Stimulated activated CD8-positive, alpha-beta memory T cell treated with anti-CD3 and anti-CD28 coated beads, Interleukin-7, amount 100 ng/mL, for 4 hours (primary cell): Measurements from ENCODE around the gene SLAMF8.

Experiments used
- DNase-seq, 2 donors: peaks; one replicate each; pipeline ENCODE4 v3.0.0-alpha.2; 2020; ENCODE audit warnings: low read depth in 2 of 2

The SLAMF8 gene

DNA sequence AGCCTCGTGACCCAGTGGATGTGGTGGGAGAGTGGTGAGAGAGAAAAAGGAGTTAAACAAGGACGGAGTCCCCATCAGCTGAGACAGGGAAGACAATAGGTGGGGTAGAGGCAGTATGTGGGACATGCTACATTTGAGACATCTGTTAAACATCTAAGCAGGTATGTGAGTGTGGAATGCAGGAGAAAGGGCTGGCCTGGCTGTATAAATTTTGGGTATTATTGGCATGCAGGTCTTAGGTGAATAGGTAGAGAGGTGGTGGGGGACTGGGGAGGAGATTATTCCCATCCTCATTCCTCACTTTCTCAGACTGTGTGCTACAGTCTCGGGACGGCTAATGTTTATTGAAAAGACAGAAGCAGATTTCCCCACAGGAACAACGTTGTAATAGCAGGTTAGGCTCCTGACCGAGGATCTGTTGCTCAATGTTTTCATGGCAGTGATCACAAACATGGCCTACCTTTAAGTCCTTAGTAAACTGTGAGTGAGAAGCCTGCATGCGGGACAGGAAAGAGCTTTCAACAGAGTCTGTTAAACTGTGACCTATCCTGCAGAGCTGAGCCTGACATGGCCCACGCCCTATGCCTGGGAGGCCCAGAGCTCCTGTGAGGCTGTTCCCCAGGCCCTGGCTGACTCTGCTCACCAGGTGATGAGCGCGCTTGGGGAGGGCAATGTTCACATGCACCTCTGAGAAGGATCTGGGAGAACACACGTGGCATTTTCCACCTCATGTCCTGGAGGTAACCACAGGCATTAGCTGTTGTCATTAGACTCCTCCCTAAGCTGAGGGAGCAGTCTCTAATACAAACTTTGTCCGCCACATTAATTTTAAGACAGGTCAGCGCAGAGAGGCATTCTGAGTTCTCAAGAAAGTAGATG lies 19.3 kb downstream of the SLAMF8 start:
- DNase-seq: no peak

DNA sequence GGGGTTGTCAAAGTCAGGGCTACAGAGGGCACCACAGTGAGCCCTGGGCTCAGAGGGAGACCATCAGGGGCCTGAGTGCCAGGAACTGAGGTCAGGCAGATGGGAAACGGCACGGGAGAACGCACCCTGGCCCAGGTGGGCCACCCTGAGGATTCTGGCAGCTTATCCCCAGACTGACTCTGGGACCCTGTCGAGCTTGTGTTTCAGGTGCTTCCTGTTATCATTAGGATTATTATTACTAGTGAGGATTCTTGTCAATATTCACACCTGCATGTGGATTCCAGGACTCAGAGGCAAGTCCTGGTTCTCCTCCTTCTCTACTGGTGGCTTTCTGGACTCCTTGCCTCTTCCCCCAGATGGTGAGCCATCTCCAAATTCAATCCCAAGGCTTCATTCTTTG lies 20.6 kb downstream of the SLAMF8 start:
- no peak for DNase-seq

DNA sequence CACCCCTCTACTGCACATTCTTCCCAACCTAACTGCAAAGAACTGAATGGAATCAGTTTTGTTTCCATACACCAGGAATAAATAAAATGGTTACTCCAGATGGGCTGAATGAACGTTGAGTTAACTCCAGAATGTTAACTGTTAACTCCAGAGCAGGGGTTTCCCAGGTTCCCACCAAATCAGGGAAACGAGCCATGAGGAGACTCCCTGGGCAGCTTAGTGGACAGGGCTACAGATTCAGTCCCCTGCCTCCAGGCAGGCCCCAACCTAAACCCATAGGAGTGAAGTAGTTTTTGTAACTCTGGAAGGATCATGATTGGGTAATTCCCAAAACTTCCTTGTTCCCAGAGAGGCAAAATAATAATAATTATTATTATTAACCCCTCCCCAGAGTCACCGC lies 21.7 kb downstream of the SLAMF8 start:
- no peak for DNase-seq

DNA sequence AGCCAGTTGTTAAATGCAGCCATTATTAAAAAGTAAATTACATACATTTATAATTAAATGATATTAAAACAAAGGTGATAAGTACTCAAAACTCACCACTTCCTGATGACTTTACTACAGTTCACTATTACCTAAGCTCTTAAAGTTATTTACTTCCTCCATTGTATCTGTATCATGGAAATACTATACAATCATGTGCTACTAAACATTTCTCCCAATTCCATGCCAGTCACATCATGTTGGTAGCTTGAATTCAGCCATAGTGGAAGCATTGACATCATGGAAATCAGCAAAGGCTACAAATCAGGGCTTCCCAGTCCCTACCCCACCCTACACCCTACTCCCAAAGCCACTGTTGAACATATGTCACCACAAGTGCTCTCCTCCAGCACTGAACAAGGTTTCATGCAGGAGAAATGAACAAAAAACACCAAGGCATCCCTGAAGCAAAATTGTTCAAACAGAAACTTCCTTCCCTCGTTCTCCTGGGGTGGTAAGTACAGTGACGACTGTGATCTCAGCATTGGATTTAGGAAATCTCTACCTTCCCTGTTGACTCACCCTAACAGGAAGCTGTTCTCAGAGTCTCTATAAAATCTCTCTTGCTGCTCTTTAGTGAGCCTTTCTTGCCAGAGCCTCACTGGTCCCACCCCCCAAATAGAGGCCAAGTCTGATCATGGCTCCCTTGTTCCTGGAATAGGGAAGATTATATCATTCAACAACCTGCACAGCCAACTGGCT lies 23.1 kb downstream of the SLAMF8 start:
- no peak for DNase-seq

DNA sequence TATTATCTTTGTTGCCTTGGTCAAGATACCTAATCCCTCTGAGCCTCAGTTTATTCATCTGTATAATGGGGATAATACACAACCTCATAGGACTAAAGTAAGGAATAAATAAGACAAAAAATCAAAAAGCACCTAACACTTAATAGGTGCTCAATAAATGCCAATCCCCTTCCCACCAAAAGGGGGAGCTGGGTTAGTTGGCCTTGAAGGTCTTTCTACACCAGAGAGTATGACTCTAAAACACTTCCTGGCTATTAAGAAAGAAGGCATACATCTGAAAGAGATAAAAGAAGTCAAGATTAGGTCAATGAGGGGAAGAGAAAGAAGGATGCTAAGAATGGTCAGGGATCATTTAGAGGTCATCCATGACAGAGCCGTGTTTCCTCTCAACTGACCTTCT lies 24.7 kb downstream of the SLAMF8 start:
- DNase-seq: no peak

DNA sequence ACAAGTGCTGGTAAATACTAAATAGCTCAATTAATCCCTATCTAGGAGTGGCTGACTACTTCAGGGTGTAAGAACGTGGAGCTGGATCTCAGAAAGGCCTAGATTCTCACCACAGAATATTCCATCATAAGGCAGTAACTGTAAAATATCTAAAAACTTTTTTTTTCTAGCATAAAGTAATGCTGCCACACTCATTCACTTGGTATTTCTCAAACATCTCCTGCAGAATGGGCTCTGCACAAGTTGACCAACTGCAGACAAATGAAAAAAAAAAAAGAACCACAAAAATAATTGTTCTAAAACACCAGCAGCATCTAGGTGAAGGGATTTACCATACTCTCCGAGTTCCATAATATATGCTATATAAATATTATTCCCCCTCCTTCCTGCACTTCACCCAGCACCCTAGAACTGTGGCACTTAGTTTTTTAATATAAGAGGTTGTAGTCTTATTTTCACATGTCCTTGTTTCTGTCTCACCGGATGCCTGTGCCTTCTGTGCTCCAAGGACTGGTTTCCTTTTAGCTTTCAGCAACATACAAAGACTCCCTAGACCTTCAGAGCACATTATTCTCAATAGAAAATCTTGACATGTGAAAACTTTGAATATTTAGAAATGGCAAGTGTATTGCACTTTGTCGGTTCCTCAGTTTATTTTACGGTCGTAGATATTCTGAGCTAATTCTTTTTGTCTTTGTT lies 26.9 kb downstream of the SLAMF8 start:
- no peak for DNase-seq

DNA sequence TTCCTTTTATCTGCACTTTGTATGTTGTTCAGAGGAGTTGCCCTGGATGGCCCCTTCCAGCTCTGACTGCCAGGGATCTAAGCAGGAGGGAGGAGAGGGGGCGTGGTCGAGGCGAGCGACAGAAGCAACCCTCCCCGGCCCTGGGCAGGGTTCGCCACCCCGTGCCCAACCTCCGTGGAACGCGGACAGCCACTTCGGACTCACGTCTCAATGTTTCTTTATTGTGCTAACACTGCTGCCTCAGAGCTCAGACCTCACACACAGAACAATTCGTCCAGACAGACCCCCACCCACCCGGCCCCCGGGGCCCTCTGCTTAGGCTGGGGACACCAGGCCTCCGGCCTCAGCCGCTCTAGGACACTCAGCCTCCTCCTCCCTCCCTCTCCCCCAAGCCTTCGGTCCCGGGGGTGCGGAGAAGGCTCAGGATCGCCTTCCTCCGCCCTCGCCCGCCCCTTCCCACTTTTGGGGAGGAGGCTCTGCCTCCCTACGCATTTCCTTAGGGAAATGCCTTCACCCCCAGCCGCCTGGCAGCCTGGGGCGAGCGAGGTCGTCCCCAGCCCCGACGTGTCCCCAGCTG lies 27.5 kb downstream of the SLAMF8 start:
- DNase-seq: no peak

DNA sequence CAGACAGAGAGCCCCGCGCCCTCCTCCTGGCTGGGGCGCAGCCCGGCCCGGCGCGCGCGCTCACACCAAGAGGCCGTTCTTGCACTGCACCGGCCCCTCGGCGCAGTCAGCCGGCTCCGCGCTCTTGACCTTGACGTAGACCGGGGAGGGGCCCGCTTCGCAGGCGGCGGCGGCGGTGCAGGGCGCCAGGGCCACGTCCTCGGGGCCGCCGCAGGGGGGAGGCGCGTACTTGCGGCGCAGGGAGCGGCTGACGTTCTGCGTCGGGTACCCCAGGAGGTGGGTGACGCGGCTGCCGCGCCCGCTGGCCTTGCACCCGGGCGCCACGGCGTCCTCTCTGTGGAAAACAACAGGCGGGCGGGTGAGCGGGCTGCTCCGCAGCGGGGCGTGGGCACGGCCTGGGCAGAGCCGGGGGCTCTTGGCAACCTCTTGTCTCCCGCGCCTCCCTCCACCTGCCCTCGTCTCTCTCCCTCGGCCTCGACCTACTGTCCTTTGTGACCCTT lies 28.1 kb downstream of the SLAMF8 start:
- DNase-seq: peak; percentile 24 to 73

DNA sequence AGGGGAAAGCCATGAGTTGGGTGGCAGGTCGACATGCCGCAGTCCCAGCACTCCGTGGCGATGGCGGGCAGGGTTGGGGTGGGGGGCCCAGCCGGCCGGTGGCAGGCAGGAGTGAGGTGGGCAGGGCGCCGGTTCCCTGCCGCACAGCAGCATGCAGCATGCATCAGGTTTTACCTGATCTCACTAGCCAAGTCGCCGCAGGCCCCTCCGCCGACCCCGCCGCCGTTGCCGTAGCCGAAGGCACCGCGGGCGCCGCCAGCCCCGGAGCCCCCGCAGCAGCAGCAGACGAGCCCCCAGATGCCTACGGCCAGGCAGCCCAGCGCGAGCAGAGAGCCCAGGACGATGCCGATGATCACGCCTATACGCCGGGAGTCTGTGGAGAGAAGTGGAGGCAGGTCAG lies 29.0 kb downstream of the SLAMF8 start:
- no peak for DNase-seq

DNA sequence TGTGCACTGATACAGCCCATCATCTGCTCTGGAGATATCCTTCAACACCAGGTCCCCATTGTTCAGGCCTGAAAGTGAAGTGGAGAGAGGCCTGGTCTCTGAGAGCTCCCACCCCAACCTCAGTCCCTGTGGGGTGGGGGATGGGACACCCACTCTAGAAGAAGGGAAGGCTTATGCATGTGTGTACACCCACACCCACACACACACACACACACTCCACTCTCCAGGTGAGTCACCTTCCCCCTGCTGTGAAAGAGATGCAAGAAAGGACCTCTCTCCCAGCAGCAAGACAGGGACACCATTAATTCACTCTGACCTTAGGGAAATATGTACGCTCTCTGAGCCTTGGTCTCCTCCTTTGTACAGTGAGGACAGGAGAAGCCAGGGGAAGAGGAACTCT lies 29.9 kb downstream of the SLAMF8 start:
- DNase-seq: no peak

DNA sequence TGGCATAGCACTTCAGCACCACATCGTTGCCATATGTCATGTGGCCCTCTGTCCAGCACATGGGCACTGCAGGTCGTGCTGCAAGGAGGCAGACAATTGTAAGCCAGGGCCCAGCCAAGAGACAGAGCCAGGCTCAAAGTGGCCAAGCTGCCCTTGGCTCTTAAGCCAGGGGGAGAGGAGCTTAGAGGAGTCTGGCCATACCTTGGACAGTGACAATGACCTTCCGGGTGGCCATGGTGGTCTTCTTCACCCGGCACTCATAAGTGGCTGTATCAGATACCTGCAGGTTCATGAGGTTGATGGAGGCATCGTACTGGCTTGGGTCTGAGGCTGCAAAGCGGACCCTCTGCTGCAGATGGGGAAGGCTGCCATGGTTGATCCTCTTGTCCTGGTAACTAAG lies 31.2 kb downstream of the SLAMF8 start:
- DNase-seq: no peak

DNA sequence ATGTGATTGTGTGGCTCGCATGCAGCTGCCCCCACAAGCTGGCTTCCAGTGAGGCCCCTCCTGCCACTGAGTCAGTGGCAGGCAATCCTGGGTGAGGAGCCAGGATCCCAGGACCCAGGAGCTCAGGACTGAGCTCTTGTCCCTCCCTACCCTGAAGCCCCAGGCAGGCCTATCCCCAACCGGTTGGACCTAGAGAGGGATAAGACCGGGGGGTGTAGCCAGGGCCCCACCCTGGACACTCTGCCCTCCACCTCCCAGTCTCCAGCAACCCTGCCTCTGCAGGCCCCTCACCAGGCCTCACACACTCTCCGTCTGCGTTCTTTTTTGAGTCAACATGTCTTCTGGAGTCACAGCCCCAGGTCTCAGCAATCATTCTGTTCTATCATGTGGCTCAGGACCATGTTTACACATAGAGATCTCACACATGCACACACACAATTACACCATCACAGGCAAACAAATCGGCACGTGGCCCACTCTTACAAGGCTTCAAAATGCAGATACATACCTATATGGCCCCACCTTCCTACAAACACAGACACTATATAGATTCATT lies 33.2 kb downstream of the SLAMF8 start:
- no peak for DNase-seq

DNA sequence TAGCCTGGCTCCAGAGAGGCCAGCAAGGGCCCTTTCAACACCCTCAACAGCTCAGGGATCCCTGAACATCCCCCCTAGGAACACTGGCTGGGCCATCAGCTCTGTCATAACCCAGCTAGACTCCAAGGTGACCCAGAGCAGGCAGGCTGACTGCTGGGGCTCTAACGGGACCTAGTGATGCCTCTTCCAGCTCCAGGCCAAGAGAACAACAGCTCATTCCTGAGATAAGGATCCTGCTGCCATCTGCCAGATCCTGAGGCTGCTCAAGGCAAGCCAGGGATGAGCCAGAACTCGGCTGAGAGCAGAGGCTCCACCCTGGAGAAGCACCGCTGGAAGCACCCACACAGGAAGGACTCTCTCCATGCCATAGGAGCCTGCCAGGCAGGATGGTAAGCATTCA lies 33.8 kb downstream of the SLAMF8 start:
- no peak for DNase-seq

DNA sequence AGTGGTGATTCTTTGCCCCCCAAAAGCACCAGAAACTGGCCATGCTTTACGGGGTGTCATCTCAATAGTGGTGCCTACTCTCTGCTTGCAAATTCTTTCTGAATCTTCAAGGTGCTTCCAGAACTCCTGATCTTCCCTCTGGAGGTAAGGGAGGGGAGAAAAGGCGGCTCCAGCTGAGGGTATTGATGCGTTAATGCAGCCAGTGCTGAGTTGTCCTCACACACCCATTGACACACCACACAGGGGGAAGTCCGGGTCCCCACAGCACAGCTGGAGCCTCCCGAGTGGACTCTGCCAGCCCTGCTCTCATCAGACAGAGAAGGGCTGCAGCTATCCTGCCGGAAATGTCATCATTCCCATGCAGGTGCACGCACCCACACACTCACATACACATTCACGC lies 34.5 kb downstream of the SLAMF8 start:
- DNase-seq: no peak

DNA sequence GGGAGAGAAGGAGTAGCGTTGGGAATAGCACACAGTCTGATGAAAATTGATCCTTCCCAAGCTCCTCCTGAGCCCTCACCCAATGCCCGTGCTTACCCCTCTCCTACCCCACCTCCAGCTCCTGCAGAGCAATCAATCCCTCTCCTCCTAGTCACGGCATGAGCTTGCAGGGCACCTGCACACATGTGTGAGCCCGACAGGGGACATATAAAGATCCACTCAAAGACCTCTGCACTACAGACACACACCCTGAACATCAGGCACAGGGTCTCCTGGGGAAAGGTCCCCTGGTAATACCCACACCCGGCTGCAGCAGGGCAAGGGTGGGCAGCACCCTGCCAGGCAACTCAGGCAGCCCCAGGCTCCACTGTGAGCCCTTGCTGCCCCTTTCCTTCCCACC lies 35.4 kb downstream of the SLAMF8 start:
- DNase-seq: no peak

DNA sequence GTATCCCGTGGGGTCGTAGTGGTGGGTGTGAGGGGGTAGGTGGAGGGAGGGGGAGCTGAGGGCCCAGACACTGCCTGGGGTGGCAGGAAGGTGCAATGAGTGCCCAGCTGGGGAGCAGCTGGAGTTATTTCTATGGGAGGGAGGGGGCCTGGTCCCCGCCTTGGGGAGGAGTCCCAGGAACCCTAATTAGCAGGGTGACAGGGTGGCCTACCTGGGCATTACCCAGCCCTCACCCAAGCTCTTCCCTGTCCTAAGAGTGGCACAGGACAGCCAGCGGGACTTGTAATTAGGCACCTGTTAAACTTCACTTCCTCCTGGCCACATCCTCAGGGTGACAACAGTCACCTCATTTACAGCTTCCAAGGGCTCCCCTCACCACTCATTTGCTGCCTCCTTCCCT lies 35.9 kb downstream of the SLAMF8 start, which contains the start of gene VSIG8:
Gene VSIG8, minus strand, starts transcription at position 101 of the 400 bp plus-strand sequence. CDS start 136 bp downstream, outside the sequence.
- DNase-seq: no peak

DNA sequence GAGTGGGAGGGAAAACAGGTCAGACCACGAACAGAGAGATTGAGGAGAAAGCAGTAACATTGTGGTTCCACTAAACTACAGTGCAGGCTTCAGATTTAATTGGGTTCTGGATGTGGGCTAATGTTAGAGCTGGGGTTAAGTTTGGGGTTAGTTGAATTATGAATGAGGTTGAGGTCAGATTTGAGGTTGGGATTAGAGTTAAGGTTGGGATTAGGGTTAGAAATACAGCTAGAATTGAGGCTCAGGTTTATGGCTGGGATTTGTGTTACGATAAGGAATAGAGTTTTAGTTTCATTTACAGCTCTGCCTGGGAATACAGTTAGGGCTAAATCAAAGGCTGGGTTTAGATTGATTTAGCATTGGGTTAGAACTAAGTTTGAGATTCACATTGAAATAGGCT lies 37.6 kb downstream of the SLAMF8 start:
- no peak for DNase-seq

DNA sequence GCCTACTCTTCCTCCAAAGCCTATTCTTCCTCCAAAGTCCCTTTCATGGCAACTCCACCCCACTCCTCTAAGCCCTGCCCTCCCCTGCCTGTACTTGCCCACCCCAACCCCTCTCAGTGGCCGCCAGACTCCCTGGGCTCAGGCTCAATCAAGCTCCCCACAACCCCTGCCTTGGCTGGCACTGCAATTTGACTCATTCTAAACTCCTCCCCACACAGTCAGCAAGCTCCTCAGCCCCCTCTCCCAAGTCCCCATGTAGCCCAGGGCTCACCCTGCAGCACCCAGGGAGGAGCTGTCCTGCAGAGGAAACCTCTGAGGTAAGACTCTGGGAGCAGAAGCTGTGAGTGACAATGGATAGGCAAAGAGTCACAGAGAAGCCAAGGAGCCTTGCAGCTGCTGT lies 39.4 kb downstream of the SLAMF8 start:
- no peak for DNase-seq

DNA sequence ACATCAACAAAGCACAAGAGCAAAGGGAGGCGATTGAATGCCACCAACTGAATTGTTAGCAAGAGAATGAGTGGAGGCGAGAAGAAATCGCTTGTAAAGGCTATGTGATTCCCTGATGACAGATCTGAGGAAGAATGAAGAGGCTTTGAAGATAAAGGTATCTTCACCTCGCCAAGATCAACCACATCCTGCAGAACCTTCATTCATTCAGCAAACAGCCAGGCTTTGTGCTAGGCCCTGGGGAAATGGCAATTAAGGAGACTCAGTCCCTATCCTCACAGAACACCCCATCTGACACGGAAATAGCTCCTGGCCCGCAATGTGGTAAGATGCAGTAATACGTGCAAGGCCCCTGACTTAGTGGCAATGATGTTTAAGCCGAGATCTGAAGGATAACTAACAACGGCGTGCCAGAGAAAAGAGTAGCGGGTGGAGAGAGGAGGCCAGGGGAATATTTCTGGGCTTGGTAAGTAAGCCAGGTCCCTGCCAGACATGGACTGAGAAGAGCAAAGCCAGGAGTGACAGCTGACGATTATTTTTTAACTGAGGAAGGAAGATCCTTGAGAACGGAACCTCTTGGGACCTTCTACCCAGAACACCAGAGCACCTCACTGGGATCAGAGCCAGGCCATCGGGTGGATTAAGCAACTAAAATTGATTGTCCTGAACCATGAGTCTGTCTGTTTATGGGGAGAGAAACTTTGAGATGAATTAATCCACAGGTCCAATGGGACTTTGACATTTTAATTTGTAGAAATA lies 40.4 kb downstream of the SLAMF8 start:
- DNase-seq: no peak

DNA sequence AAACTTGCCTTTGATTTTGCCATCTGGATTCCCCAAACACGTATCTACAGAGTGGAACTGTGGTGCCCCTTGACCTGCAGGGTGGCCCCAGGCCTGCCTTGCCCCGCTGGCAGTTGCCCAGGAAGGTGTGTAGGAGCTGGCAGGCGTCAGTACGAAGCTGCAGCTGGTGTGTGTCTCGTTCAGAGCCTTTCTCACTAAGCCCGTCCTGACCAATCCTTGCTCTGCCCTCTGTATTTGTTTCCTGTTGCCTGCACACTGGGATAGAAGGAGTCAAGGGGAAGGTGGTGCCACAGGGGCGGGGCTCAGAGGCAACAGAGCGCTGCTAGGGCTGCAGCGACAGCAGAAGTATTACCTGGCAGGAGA lies 41.0 kb downstream of the SLAMF8 start:
- no peak for DNase-seq

DNA sequence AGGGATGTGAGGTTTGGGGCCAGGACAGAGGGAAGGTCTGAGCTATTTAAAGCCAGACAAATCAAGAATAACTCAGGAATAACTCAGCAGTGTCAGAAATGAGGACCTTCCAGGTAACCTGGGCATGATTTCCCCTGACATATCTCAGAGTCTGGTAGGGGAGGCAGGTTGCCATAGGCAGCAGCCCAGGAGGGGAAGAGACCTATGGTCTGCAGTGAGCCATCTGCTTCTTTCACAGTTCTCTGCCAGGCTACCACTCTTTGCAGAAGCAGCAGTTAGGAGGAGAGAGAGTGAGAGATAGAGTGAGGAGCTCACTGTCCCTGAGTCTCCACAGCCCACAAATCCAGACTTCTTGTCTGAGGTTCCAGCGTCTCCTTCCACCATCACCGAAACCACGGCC lies 42.1 kb downstream of the SLAMF8 start:
- no peak for DNase-seq
